GM10266 (cell line): ENCODE measurements around the gene KCNK15.
A peak's percentile ranks its signal among the peaks of the same experiment; 100 is the strongest.

Experiments used
- DNase-seq: peaks from one replicate; pipeline ENCODE4 v3.0.0; 2012; ENCODE audit errors: extremely low spot score
- TF ChIP-seq, protein P1 (sequence below): IDR thresholded peaks from 2 replicates; pipeline ENCODE4 v1.5.1; 2012; ENCODE audit warnings: mild to moderate bottlenecking, low read depth; ENCODE audit not compliant: control insufficient read depth, insufficient read depth; ENCODE audit errors: missing control alignments

Gene KCNK15

DNA sequence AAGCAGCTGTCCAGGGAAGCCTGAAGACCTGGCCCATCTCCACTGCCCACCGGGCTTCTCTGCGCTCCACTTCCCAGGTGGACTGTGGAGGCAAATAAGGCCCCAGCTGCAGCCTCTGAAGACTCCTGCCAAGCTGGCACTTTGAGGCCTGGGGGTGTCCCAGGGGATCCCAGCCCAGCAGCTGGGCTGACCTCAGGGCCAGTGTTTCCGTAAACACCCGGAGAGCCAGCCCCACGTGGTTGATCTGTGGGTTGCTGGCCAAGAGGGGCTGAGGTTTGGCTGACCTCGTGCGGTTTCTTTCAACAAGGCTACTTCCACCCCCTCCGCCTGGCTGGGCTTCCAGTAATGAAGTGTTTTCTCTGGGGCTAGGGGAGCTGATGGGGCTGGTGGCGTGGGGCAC, 42.9 kb upstream of the KCNK15 start:
- TF ChIP-seq, protein P1, sequence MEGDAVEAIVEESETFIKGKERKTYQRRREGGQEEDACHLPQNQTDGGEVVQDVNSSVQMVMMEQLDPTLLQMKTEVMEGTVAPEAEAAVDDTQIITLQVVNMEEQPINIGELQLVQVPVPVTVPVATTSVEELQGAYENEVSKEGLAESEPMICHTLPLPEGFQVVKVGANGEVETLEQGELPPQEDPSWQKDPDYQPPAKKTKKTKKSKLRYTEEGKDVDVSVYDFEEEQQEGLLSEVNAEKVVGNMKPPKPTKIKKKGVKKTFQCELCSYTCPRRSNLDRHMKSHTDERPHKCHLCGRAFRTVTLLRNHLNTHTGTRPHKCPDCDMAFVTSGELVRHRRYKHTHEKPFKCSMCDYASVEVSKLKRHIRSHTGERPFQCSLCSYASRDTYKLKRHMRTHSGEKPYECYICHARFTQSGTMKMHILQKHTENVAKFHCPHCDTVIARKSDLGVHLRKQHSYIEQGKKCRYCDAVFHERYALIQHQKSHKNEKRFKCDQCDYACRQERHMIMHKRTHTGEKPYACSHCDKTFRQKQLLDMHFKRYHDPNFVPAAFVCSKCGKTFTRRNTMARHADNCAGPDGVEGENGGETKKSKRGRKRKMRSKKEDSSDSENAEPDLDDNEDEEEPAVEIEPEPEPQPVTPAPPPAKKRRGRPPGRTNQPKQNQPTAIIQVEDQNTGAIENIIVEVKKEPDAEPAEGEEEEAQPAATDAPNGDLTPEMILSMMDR: no peak
- peak; percentile 61 for DNase-seq

GRCh38 chr20:44703183-44703925, 42.3 kb upstream of the KCNK15 start:
- TF ChIP-seq, protein P1: no peak
- DNase-seq: no peak

DNA sequence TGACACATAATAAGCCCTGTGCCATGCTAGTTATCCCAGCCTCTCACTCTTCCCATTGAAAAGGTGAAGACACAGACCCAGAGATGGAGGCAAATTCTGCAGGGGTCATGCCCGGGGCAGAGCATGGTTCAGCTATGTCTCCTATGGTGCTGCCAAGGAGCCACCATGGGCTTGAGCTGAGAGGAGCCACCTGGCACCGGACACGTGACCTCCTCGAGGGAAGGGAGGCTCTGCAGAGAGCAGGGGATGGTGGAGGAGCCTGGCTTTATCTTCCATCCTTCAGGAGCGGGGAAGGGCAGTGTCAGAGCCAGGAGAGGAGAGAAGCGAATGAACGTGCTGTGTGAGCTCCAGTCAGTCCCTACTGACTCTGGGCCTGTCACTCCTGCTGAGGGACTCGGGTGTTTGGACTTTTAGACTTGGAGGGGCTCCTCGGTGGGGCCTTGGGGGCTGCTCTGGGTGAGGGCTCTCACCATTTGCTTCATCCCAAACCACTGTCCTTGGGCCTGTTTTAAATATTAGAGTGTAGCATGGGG, 41.6 kb upstream of the KCNK15 start:
- TF ChIP-seq, protein P1: no peak
- no peak for DNase-seq

GRCh38 chr20:44704551-44704971, 41.1 kb upstream of the KCNK15 start:
- no peak for DNase-seq
- TF ChIP-seq, protein P1: no peak

DNA sequence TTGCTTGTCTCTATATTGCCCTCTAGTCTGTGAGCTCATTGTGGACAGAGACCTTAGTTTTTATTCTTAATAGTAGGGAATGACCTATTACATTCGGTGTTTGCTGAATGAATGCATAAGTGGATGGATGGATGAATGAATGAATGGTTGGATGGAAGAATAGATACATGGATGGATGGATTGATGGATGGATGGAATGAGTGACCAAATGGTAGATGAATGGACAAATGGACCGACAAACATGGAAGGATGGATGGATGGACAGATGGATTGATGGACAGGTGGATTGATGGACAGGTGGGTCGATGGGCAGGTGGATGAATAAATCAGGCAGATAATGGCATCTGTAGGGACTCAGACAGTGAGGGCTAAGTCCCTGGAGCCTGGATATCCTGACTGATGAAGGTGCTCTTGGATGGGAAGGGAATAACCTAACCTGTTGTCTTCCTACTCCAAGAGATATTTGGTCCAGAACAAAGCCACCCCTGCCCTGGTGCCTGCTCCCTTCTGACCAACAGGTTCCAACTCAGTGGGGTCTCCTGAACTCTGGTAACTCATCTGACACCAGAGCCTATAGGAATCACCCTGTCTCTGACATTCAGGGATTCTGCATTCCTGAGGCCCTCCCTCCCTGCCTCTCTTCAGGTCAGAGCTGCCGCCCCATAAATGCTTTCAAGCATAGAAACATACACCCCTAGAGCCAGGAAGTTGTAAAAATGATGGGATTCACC, 40.1 kb upstream of the KCNK15 start:
- TF ChIP-seq, protein P1: no peak
- DNase-seq: no peak

DNA sequence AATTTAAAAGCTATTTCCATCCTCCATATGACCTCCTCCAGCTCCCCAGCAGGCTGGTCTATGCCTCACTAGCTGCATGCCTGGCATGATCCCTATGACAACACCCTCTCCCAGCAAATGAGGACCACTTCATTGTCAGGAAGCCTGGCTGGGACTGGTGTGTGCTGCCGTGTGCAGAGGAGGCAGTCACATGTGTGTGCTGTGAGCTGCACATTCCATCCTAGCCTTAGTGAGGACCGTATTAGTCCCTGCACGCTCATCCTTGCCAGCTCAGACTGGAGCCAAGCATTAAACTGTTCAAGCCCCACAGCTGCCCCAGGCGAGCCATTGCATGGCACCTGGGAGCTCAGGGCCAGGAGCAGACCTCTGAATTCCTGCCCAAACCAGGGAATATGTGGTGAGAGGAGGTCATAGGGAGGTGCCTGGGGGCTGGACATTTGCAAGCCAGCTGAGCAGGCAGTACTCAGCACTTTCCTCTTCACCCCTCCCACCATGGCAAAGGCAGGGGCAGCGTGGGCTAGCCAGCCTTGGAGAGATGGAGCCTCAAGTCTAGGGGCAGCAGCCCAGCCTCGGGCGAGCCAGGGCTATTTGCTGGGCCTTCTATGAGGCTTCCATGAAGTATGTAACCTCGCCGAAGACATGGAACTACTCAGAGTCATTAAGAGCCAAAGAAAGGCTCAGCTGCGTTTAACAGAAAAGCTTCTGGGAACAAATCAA, 39.2 kb upstream of the KCNK15 start:
- TF ChIP-seq, protein P1: no peak
- DNase-seq: no peak
